GM11168 (cell line): ENCODE measurements around the gene RIPOR2.

Source experiments
- in situ Hi-C: fragments of 300-500 bp; cut with MboI; formaldehyde crosslinking; loops from one replicate; pipeline ENCODE4 v1.12.0; 2022; ENCODE audit warnings: low sequenced_read_pairs; ENCODE audit not compliant: unreplicated experiment

The RIPOR2 gene

DNA sequence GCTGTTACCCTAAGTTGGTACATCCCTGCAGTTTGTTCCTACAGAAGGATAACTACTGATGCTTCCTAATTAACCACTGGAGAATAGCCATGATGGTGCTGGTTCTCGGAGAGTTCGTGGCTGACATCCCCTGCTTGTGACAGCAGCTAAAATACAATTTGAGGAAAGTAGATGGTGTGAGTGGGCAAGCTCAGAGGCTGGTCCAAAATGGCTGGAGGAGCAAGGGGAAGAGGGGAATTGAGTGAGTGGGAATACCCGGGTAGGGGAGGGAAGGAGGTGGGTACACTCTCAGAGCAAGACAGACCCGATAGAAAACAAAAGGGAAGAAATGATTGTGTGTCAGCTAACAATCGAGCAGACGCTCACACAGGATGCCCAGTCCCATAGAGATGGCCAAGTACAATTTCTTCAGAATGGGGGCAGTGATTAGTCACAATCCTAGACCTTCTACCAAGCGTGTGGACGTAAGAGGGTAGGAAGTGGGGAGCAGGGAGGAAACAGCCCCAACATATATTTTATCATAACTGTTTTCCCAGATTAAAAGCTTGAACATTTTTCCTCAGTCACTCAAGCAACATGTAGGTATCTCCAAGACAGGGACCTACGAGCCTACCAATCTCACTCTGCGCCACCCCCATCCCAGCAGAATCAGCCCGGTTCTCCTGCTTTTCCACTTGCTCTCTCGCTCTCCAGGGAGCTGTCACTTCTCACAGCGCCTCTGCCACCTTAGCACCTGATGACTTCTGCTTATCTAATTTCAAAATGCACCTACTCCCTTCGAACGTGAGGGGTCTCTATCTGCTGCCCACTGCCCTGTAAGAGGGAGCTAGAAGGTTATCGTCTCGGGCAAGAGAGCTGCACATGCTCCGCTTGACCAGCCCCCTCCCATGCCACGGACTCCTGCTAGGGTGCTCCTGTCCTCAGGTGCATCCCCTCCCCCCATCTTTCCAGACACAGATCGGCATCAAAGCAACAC, 26.2 kb downstream of the RIPOR2 start:
- in situ Hi-C loops = no loop called here

- in situ Hi-C loops = no loop called here
Observed at GRCh38 chr6:24908650-24909035, 27.1 kb downstream of the RIPOR2 start.

DNA sequence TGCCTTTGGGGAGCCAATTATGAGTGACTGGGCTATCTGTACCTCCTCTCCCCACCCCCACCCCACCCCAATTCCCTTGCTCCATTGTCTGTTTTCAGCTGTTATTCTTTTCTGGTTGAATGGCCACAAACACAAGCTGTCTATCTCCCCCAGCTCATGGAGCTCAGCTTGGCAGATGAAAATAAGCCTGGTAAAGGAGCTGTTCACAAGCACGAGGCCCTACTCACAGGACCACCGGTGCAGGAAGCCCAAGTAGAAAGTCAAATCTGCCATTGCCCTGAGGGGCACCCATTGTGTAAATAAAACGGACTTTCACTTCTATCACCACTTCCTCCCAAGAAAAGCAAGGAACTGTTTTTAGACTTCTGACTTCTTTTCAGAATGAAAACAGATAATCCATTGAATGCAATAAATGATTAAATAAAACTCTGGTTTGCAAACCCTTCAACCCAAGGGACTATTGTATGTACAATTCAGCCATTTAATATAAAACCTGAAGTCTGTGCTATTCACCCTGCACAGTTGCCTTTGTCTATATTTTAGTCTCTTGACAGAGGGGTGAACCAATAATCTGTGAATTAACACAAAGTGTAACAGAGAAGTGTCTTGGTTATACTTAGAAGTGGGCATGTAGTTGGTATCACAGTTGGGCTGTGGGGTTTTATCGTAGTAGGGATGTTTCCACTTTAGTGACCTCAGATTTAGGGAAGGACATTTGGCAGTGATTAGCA, 27.7 kb downstream of the RIPOR2 start:
- in situ Hi-C loops = no loop called here

DNA sequence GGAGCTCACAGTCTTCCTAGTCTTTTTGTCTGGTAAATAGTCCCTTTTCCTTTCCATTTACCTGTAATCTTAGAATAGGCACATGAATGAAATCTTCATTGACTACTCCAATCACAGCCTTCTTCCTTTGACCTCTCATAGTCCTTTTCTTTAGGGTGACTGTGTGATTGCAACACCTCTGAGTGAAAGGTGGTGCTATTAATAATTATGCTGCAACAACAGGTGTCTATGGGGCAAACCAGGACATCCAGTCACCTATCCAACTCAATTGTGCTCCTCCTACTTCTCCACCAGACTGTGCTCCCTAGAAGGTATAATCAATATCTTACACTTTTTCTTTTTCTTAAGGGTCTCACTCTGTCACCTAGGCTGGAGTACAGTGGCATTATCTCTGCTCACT, 29.4 kb downstream of the RIPOR2 start:
- in situ Hi-C loops = no loop called here

GRCh38 chr6:24905483-24905882, 30.3 kb downstream of the RIPOR2 start:
- in situ Hi-C loops = no loop called here

GRCh38 chr6:24903681-24904080, 32.1 kb downstream of the RIPOR2 start:
- in situ Hi-C loops = no loop called here

DNA sequence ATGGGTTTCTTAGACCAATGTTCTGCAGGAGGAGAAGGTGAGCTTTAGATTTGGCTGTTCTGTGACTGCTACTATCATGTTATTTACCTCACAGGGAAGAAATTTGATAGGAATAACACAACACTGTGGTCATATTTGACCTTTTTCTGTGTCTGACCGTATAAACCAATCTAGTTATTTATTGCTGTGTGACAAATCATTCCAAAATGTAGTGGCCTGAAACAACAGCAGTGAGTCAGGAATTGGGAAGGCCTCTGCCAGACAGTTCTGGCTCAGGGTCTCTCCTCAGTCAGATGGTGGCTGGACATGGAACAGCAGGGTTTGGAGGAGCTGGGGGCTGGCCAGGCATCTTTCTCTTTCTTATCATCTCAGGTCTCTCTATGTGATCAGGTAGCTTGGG, 33.0 kb downstream of the RIPOR2 start:
- in situ Hi-C loops = no loop called here

- in situ Hi-C loops = no loop called here
Observed at GRCh38 chr6:24901698-24902328, 33.9 kb downstream of the RIPOR2 start.

GRCh38 chr6:24900917-24901697, 34.7 kb downstream of the RIPOR2 start:
- in situ Hi-C loops = no loop called here

DNA sequence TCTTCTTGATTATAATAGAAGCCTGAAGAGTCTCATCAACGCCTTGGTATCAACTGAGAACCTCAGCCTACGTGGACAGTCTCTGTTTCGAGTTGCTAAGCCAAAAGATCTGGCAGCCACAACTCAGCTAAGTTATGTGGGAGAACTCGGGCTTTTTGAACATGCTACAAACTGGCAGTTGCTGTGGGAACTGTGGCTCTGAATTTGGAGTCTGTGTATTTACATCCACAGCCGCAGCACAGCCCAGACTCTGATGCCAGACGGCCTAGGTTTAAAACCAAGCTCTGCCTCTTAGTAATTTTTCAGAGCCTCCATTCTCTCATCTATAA, 35.8 kb downstream of the RIPOR2 start:
- in situ Hi-C loops = no loop called here

DNA sequence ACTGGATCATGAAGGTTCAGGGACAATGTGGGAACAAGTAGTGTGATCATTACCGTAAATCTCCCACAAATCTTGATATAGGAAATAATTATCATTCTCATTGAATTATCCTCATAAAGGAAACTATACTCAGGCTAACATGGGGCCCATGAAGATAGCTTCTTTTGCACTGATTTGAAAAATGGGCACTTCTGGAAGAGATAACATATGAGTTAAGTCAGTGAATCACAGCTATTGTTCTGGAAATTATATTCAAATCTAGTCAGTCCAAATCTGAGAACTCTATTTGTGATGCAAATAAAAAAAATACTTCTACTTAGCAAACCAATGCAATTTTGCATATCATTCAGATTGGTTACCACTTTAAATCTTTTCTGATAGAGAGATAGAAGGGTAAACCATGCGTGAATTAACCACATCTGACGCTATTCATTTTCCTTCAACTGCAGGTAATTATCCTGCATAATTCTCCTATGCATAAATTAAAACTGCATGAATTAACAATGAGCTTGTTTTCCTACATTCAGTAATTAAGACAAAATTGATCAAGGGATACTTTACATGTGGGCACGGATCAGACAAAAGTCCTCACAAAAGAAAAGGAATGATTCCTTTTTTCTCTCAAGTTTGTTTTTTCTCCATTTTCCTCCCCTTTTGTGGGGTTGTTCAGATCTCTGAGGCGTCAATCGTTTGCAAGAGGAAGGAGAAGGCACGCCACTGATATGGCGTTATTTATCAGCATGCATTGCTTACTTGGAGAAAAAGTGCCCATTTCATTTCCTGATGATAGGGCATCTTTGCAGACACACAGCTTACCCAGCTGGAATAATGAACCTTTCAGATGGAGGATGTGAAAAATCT, 36.4 kb downstream of the RIPOR2 start:
- in situ Hi-C loops = no loop called here

DNA sequence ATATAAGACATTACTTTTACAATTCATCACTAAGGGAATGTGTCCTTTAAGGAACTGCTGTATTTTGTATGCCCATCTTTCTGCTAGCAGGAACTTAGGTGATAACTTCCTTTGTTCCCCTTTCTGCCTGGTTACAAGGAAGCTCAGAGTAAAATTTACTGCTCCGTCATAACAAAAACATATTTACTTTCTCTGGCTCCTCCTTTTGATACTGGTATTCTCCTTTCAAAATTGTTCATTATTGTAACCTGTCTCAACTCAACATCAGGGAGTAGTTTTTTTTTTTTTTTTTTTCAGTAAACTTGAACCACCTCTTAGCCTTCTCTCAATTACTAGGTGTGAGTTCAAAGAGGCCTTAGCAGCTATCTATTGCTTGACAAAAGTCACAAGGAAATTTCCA, 37.1 kb downstream of the RIPOR2 start:
- in situ Hi-C loops = no loop called here

DNA sequence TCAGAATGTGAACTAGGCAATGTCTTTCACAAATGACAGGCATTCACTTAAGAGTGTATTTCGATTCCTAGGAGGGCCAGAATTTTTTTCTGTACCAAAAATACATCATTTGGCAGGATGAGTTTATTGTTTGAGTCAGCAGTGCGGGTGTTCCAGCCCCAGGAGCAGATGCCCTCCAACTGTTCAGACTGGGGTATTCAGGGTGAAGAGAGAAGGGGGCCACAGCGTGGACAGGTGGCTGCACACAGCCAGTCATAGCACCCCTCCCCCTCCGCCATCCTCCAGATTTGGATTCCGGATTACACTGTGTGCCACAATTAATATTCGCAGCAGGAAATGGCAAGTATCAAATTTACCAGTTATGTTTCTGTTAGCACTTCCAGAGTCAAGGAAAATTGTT, 38.6 kb downstream of the RIPOR2 start:
- in situ Hi-C loops = no loop called here

GRCh38 chr6:24893342-24893850, 42.4 kb downstream of the RIPOR2 start:
- in situ Hi-C loops = no loop called here

DNA sequence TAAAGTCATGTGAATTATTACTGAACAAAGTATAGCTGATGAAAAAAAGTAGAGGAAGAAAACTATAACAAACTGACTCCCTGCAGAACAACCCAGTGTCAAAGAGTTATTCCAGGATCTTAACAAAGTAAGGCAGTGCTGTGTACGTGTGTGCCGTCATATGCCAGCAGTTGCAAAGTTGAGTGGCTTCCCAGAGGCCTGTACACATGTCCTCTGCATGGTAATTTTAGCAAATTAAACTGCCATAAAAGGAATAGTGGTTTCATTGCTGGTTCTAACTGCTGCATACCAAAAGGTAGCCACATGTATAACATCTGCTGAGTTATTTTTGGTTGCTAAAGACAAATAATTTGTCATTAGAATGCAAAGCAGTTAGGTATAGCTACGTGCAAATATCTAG, 44.8 kb downstream of the RIPOR2 start:
- in situ Hi-C loops = no loop called here

DNA sequence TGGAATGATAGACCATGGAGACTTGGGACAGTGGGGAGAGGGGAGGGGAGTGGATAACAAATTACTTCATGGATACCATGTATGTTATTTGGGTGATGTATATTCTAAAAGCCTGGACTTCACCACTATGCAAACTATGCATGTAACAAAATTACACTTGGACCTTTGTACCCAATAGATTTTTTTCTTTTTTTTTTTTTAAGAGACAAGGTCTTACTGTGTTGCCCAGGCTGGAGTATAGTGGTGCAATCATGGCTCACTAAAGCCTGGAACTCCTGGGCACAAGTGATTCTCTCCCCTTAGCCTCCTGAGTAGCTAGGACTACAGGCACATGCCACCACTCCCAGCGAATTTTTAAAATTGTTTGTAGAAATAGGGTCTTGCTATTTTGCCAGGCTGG, 45.3 kb downstream of the RIPOR2 start:
- in situ Hi-C loops = no loop called here

DNA sequence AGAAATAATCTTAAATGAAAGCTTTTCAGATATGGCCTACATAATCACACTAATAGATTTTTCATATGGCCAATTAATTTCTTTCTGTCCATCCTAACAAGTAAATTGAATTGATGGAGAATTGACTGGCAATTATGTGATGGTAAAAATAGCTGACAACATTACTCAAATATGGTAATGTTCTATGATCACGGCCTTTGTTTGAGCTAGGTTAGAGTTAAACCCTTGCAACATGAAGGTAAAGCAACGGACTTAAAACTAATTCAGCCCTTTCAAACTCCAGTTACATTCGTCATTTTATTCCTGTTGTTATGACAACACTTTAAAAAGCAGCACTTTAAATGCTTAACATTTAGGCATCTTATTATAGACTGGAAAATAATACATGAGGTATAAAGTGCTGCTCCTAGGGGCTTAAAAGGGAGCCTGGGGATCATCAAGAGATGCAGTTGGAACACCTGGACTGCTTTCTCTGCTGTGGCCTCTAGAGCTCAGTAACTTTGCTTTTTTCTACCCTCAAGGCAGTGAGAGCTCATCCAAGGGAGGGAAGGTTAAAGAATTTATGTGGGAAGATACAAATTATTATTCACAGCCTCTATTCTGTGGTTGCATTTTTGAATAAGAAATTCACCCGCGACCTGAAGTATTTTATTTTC, 46.9 kb downstream of the RIPOR2 start:
- in situ Hi-C loops = no loop called here

DNA sequence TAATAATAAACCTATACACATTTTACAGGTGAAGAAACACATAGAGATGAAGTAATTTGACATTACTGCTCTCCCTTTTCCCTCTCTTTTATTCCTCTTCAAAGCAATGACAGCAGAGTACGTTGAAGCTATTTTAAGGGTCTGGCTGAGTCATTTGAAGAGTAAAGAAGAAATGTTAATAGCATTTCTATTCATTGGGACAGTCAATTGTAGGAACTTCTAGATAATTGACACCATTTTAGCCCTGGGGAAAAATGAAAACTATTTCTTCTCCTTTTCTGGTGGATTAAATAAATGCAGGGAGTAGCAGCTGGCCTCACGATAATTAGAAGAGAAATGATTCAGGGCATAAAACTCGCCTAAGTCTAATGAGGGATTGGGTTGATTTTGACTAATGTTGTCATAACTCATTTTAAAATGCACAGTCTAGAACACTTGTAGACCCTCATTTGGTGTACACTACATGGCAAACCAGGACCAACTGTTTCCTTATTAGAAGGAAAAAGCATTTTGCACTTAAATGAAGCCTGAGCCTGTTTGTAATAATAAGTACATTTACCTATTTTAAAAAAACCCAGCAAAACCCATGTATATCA, 48.1 kb downstream of the RIPOR2 start:
- in situ Hi-C loops = no loop called here
